LNCaP clone FGC (cell line): ENCODE data around the gene CDH6.

Source experiments
- DNase-seq: peaks from one replicate; pipeline ENCODE4 v3.0.0-alpha.2; 2011; ENCODE audit warnings: low read depth
- H3K4me3 ChIP-seq: 2 replicates; pipeline ENCODE4 v1.5.1; 2011; ENCODE audit warnings: mild to moderate bottlenecking, low read depth, low read length, control low read depth
- TF ChIP-seq, protein P1 (sequence below): IDR thresholded peaks from 2 replicates; pipeline ENCODE4 v1.5.1; 2012; ENCODE audit warnings: mild to moderate bottlenecking; ENCODE audit not compliant: control insufficient read depth, insufficient read depth; ENCODE audit errors: extremely low read depth

Gene CDH6

DNA sequence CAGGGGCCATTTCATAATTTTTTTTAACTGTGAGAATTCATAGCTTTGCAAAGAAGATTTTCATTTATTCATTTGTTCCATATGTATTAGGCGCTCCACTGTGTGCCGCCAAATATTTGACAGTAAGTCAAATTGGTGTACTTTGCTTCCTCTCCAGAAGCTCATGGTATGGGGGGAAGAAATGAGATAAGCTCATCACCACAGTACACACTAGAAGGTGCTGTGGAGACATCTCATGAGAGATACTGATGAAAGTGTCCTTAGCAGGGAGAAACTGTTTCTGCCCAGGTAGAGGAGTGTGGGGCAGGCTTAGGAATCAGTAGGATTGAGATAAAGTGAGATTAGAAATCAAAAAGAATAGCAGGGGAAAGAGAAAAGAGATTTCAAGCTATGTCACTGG, 136.2 kb downstream of the CDH6 start:
- TF ChIP-seq, protein P1, sequence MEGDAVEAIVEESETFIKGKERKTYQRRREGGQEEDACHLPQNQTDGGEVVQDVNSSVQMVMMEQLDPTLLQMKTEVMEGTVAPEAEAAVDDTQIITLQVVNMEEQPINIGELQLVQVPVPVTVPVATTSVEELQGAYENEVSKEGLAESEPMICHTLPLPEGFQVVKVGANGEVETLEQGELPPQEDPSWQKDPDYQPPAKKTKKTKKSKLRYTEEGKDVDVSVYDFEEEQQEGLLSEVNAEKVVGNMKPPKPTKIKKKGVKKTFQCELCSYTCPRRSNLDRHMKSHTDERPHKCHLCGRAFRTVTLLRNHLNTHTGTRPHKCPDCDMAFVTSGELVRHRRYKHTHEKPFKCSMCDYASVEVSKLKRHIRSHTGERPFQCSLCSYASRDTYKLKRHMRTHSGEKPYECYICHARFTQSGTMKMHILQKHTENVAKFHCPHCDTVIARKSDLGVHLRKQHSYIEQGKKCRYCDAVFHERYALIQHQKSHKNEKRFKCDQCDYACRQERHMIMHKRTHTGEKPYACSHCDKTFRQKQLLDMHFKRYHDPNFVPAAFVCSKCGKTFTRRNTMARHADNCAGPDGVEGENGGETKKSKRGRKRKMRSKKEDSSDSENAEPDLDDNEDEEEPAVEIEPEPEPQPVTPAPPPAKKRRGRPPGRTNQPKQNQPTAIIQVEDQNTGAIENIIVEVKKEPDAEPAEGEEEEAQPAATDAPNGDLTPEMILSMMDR, result no peak

DNA sequence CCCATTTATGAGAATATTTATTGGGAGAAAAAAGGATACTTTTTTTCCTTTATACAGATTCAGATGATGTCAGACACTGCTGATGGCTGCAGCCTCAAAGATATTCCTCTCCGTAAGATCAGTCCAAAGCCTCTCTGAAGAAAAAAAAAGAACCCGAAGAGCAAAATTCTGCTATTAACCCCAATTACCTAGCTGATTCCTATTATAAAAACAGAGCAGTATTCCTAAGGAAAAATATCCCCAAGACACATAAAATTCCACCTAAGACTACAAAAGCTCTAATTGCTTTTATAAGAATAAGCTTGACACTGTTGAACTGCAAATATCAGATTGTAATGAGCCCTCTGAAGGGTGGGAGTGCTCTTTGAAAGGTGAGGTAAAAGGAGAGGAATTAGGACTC, 138.7 kb downstream of the CDH6 start:
- no peak overlapping the region for H3K4me3 ChIP-seq
- TF ChIP-seq, protein P1, result no peak
- DNase-seq, result no peak

More for the DNA sequence above, 136.2 kb downstream of the CDH6 start:
- no peak for DNase-seq
- no peak overlapping the region for H3K4me3 ChIP-seq

DNA sequence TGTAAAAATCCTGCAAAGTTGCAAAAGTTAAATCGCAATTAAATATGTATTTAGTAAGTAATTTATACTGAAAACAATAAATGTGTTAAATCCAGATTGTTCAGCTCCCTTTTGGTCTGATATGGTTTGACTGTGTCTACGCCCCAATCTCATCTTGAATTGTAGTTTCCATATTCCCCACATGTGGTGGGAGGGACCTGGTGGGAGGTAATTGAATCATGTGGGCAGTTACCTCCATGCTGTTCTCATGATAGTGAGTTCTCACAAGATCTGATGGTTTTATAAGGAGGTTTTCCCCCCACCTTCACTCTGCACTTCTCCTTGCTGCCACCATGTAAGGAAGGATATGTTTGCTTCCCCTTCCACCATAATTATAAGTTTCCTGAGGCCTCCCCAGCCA, 140.0 kb downstream of the CDH6 start:
- H3K4me3 ChIP-seq, result no peak overlapping the region
- no peak for DNase-seq
- TF ChIP-seq, protein P1, result no peak

DNA sequence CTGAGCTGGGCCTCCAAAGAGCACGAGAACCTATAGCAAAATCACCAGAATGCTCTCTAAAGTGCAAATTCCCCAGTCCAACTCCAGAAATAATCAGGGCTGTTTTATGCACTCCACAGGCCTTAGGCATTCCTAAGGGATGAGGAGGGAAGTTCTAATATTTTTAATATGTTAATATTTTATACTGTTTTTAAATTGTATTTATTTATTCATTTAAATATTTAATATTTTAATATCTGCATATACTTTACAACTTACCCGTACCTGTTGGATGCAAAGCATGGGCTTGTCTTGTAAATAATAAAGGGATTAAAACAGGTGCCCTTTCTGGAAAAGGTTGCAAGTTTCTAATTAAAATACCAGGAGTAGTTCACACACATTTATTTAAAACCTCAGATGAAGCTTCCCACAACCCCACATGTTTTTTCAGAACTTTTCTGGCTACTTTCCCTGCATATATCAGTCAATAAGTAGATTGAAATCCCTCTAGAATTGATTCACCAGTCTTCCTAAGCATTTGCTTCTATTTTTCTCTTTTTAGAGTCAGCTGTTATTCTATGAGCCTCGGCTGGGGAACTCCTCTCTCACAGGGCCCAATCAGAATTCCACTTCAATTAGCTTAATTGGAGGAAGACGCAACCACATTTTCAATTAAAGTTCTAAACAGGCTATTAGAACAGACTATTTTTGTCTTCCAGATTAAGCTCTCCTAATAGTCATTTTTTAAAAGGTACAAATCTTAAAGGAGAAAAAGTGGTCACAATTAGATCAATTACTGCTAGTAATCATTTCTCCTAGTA, 140.8 kb downstream of the CDH6 start:
- DNase-seq, result no peak
- TF ChIP-seq, protein P1, result no peak
- no peak overlapping the region for H3K4me3 ChIP-seq

DNA sequence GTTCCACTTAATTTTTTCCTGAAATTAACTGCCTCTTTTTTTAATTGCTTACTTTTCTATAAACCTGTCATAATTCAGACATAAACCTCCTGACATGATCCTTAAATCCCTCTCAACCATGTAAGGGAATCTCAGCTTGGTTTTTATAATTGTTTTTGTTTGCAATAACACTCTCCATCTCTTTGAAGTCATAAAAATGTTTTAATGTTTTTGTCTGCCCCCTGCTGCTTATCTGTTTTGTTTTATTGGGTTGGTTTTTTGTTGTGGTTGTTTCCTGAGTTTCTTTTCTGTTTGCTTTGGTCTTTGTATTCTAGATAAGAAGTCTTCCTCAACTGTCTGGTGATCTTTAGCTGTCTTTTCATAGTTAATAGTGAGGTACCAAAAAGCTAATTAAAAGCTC, 142.0 kb downstream of the CDH6 start:
- no peak overlapping the region for H3K4me3 ChIP-seq
- TF ChIP-seq, protein P1, result no peak
- DNase-seq, result peak; percentile 7

DNA sequence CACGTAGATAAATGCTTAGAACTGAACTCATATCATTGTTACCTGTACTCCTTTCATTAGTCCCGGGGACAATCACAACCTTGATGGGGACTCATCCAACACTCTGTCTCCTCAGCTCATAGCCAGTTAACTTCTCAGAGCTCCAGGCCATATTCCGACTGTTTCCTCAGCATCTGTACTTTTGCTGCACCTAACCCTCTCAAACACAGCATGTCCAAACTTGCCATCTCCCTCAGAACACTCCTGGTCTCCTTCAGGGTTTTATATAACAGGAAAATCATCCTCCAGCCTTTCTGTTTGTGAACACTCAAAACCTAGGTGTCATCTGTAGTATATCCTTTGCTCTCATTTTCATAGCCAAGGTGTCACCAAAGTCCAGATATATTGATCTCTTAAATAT, 150.5 kb downstream of the CDH6 start:
- H3K4me3 ChIP-seq, result no peak overlapping the region
- TF ChIP-seq, protein P1, result no peak
- no peak for DNase-seq
